Omental fat pad (tissue), 4 donors: ENCODE measurements around the gene PNMA6E. TPM values are rescaled to one million over a fixed set of nuclear protein-coding genes. Genes with fewer than 3 reads are reported as not detected.
"Not testable (repeated sequence)": the region's sequence is repeated elsewhere in the genome, so short reads cannot be mapped to it uniquely, and the experiment has no call there.

Source experiments
- ATAC-seq: fragments of 150-250 bp; one replicate; pipeline ENCODE4 v1.9.1; 2016; ENCODE audit warnings: mild to moderate bottlenecking, moderate library complexity; ENCODE audit not compliant: low FRiP score
- DNase-seq: peaks from one replicate; pipeline ENCODE4 v3.0.0-alpha.2; 2019; ENCODE audit warnings: low spot score
- total RNA-seq, 4 donors: library from RNA; depleted of rRNA; stranded (reverse); fragments of >200 nt; gene quantifications; one replicate each; pipeline ENCODE4 v1.1.0, GENCODE V29; 2016
- TF ChIP-seq, protein P1 (sequence below), 3 donors: fragments of 450-650 bp; IDR thresholded peaks; one replicate each; pipeline ENCODE4 v1.5.1; 2016 to 2017; ENCODE audit warnings: antibody characterized with exemption in 3 of 3, mild to moderate bottlenecking in 3 of 3, moderate library complexity in 2 of 3

PNMA6E gene
- total RNA-seq, 4 donors from 2014 or later, result 0.32 TPM; not detected in 3

DNA sequence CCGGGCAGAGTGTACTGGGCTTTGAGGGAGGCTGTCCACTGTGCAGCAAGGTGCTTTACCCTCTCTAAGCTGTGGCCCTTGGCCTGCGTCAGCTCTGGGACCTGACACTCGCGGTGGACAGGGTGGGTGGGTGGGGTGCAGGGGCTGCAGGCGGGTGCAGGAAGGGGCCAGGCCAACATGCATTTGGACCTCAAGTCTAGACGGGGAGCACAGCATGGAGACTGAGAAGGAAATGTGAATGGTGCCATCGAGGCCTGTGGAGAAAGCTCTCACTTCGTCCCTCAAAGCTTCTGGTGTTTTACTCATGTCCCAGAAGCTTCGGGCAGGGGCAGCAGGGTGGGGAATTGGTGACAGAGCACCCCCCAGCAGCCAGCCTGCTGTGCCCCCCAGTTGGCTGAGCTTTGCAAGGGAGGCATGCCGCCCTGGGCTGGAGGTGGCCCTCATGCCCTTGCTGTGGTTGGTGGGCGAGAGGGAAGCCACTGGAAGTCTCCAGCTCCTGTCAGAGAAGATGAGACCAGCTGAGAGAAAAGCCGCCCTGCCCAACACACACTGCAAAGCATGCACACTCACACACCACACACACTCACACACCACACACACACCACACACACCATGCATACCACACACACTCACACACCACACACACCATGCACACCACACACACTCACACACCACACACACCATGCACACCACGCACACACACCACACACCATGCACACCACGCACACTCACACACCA, 12.3 kb downstream of the PNMA6E start:
- no peak for ATAC-seq
- TF ChIP-seq, protein P1, sequence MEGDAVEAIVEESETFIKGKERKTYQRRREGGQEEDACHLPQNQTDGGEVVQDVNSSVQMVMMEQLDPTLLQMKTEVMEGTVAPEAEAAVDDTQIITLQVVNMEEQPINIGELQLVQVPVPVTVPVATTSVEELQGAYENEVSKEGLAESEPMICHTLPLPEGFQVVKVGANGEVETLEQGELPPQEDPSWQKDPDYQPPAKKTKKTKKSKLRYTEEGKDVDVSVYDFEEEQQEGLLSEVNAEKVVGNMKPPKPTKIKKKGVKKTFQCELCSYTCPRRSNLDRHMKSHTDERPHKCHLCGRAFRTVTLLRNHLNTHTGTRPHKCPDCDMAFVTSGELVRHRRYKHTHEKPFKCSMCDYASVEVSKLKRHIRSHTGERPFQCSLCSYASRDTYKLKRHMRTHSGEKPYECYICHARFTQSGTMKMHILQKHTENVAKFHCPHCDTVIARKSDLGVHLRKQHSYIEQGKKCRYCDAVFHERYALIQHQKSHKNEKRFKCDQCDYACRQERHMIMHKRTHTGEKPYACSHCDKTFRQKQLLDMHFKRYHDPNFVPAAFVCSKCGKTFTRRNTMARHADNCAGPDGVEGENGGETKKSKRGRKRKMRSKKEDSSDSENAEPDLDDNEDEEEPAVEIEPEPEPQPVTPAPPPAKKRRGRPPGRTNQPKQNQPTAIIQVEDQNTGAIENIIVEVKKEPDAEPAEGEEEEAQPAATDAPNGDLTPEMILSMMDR (IDR thresholded peaks at IDR 0.05), result no peak

DNA sequence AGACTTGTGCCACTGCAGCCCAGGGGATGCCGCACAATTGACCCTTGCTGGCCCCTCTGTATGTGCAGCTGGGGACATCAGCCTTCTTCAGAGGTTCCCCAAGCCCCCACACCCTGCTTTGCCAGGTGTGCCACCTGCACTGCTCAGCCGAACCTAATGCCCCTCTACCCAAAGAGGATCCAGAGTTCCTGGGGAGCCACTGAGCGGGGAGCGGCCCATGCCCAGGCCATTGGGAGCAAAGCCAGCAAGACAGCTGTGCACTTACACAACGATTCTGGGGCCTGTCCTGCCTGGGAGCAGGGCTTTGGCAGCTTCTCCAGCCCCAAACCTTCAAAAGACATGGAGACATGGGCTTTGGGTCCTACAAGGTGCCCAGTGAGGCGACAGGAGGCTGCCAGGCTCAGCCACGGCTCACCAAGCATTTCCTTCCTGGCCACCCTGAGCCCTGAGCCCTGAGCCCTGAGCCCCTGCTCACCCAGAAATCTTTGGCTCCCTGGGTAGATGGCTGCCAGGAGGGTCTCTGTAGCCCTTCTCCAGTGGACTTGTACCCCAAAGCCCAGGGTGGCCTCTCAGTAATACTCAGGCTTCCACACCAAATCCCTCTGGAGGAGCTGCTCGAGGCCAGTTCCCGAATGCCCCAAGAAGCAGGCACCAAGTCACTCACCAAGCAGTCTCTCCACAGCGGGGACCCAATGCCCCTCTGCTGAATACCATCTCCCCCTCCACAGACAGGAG, 13.0 kb downstream of the PNMA6E start:
- TF ChIP-seq, protein P1 (IDR thresholded peaks at IDR 0.05), result no peak
- ATAC-seq, result no peak
- no peak for DNase-seq

More for the DNA sequence above, 12.3 kb downstream of the PNMA6E start:
- DNase-seq, result no peak

DNA sequence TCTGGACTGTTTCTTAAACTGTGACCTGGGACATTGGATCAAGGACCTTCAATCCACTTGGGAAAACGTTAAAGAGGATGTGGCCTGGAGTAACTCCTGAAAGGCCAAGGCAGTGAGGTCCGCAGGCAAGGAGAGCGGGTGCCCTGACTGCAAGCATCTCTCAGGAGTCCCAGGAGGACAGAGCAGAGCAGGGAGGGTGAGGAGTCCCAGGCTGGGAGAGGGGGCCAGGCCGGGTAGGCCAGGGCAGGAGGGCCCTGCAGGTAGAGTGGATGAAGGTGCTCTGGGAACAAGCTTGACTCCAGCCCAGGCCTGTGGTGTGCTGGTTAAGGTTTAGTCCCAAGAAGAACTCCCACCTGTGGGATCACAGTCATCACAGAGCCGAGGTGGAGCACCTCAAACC, 13.8 kb downstream of the PNMA6E start:
- ATAC-seq (no peak), DNase-seq (no peak)
- TF ChIP-seq, protein P1 (IDR thresholded peaks at IDR 0.05), result no peak

DNA sequence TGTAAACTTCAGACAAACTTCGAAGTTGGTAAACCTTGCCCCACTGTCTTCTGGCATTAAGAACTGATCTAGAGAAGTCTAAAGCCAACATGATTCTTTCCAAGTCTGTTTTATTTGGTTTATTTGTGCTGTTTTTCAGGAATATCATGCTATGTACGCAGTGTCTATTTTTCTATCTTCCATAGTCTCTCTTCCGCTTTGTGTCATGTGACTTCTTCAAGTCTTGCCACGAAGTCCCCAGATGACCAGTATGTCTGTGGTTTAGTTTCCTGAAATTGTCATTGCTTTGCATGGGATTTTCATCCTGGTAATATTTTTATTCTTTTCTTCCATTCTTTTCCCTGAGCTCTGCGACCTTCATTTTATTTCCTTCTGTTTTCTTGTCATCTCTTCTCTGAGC, 15.1 kb downstream of the PNMA6E start:
- no peak for DNase-seq
- ATAC-seq, result no peak
- TF ChIP-seq, protein P1 (IDR thresholded peaks at IDR 0.05), result no peak

DNA sequence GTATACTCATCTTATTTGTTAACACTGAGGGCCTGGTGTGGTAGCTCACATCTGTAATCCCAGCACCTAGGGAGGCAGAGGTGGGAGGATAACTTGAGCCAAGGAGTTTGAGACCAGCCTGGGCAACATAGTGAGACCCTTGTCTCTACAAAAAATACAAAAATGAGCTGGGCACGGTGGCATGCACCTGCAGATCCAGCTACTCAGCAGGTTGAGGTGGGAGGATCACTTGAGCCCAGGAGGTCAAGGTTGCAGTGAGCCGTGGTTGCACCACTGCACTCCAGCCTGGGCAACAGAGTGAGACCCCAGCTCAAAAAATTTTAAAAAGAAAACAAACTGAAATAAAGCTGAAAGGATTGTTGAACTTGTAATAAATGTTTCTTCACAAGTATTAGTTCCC, 16.2 kb downstream of the PNMA6E start:
- ATAC-seq, DNase-seq: not testable (repeated sequence)

DNA sequence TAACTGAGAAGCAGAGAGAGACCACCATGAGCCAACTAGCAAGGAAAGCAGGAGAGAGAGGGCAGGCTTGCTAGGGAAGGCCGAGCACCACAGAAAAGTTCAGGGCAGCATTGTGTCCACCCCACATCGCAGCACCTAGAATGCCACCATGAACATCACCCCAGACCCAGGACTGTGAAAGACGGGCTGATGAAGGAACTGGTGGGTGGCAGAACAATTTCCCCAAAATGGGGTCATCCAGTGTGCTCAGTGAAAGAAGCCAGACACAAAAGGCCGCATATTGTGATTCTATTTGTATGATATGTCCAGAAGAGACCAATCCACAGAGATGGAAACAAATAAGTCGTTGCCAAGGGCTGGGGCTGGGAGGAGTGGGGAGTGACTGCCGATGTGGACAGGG, 16.8 kb downstream of the PNMA6E start:
- no peak for ATAC-seq
- TF ChIP-seq, protein P1 (IDR thresholded peaks at IDR 0.05), result no peak
- DNase-seq, result no peak

DNA sequence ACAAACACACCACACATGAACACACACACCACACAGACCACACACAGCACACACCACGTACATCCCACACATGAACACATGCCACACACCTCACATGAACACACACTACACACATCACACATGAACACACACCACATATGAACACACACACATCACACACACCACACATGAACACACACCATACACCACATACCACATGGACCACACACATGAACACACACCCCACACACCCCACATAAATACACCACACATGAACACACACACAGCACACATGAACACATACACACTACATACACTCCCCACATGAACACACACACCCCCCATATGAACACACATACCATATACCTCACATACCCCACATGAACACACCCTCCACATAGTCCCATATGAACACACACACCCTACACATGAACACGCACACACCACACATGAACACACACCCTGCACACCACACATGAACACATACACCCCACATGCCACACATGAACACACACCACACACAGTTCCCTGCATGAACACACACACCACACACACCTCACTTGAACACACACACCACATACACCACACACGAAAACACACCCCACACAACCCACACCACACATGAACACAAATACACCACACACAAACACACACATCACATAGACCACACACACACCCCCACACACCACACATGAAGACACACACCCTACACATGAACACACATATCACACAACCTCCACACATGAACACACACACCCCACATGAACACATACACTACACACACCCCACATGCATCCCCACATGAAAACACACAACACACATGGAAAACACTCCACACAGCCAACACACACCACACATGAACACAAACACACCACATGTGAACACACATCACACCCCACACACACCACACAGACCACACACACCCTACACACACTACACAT, 18.3 kb downstream of the PNMA6E start:
- TF ChIP-seq, protein P1 (IDR thresholded peaks at IDR 0.05), result no peak
- DNase-seq, result no peak
- ATAC-seq, result no peak
